H1 (cell line): ENCODE measurements around the gene KCND3. TPM values are rescaled to one million over a fixed set of nuclear protein-coding genes. Genes with fewer than 3 reads are reported as not detected.

Experiments used
- CTCF ChIA-PET: fragments of 300-600 bp; sonication (Branson Sonifier 250); formaldehyde crosslinking; loops from one replicate; lab custom pipeline; 2021; ENCODE audit not compliant: partially characterized antibody; lab: Charles Lee
- POLR2A ChIA-PET: fragments of 300-600 bp; sonication (Branson Sonifier 250); formaldehyde crosslinking; loops from one replicate; lab custom pipeline; 2021; ENCODE audit warnings: inconsistent platforms; ENCODE audit not compliant: partially characterized antibody; lab: Charles Lee
- DNase-seq, 2 experiments: peaks; one replicate each; pipeline versions ENCODE4 v3.0.0 to v3.0.0-alpha.2; 2010 to 2022; ENCODE audit warnings: low spot score in 2 of 2, low read depth in 1 of 2, mixed read lengths in 1 of 2
- FAIRE-seq: peaks from 2 replicates; lab custom pipeline; 2011; peaks lifted over from hg19 to GRCh38; lab: Jason Lieb, UNC
- H2AFZ ChIP-seq: 2 replicates; pipeline ENCODE4 v1.8.1; 2012; ENCODE audit warnings: low read length, inconsistent platforms
- H2AK5ac ChIP-seq: 2 replicates; pipeline ENCODE4 v1.6.1; 2013; ENCODE audit warnings: low read depth, low read length
- H2BK120ac ChIP-seq: replicated peaks from 2 replicates; pipeline ENCODE3; 2013; ENCODE audit warnings: low read depth, low read length, inconsistent platforms
- H2BK12ac ChIP-seq: 2 replicates; pipeline ENCODE4 v1.6.1; 2013; ENCODE audit warnings: low read depth, low read length
- H2BK15ac ChIP-seq: 2 replicates; pipeline ENCODE4 v1.6.1; 2013; ENCODE audit warnings: low read length
- H2BK20ac ChIP-seq: 2 replicates; pipeline ENCODE4 v1.6.1; 2013; ENCODE audit warnings: low read length
- H2BK5ac ChIP-seq: 2 replicates; pipeline ENCODE4 v1.6.1; 2013; ENCODE audit warnings: low read depth, low read length
- H3K14ac ChIP-seq: 2 replicates; pipeline ENCODE4 v1.6.1; 2013; ENCODE audit warnings: inconsistent platforms; ENCODE audit not compliant: insufficient read length
- H3K18ac ChIP-seq: 2 replicates; pipeline ENCODE4 v1.6.1; 2013; ENCODE audit warnings: low read length; ENCODE audit errors: extremely low read depth
- H3K23ac ChIP-seq: 2 replicates; pipeline ENCODE4 v1.6.1; 2013; ENCODE audit warnings: inconsistent platforms; ENCODE audit not compliant: insufficient read length
- H3K23me2 ChIP-seq: 2 replicates; pipeline ENCODE4 v1.6.1; 2013; ENCODE audit warnings: low read depth, low read length
- H3K27ac ChIP-seq: 2 replicates; pipeline ENCODE4 v1.6.1; 2011; ENCODE audit warnings: low read depth, low read length, inconsistent platforms
- H3K27me3 ChIP-seq, 4 experiments: replicated peaks in 1 of 4; 1 replicate in 1 of 4; 2 replicates in 3 of 4; pipeline versions ENCODE4 v1.6.1 to v1.8.1; 2011 to 2013; ENCODE audit warnings: low read length in 3 of 4, mild to moderate bottlenecking in 3 of 4, inconsistent platforms in 2 of 4, mixed read lengths in 2 of 4, moderate library complexity in 1 of 4; ENCODE audit not compliant: control insufficient read depth in 3 of 4, insufficient read depth in 3 of 4; ENCODE audit errors: extremely low read depth in 1 of 4
- H3K36me3 ChIP-seq, 4 experiments: 2 replicates each; pipeline versions ENCODE4 v1.6.1 to v1.8.1; 2011 to 2013; ENCODE audit warnings: mild to moderate bottlenecking in 4 of 4, low read length in 3 of 4, moderate library complexity in 2 of 4, control low read depth in 1 of 4, inconsistent platforms in 1 of 4; ENCODE audit not compliant: insufficient read depth in 4 of 4, control insufficient read depth in 2 of 4
- H3K4ac ChIP-seq: replicated peaks from 2 replicates; pipeline ENCODE3; 2013; ENCODE audit warnings: low read length, low read depth, mixed read lengths, inconsistent platforms; ENCODE audit not compliant: insufficient read length
- H3K4me1 ChIP-seq, 4 experiments: replicated peaks in 1 of 4; 1 replicate in 1 of 4; 2 replicates in 3 of 4; pipeline versions ENCODE4 v1.6.1 to v1.8.1; 2011 to 2013; ENCODE audit warnings: low read length in 3 of 4, inconsistent platforms in 2 of 4, mixed read lengths in 1 of 4; ENCODE audit not compliant: insufficient read depth in 4 of 4, control insufficient read depth in 3 of 4
- H3K4me2 ChIP-seq, 2 experiments: 2 replicates each; pipeline versions ENCODE4 v1.6.1 to v1.8.1; 2011 to 2013; ENCODE audit warnings: low read depth in 2 of 2, low read length in 2 of 2, control low read depth in 1 of 2, inconsistent platforms in 1 of 2, mild to moderate bottlenecking in 1 of 2; ENCODE audit not compliant: insufficient read depth in 1 of 2
- H3K4me3 ChIP-seq, 4 experiments: fragments of 200-600, 300-600 bp in 1 of 4; sonication (generic), shearing (Covaris generic), sonication (Bioruptor Twin) in 1 of 4; 2 replicates each; pipeline versions ENCODE4 v1.5.1 to v1.8.1; 2011 to 2016; ENCODE audit warnings: low read length in 4 of 4, low read depth in 3 of 4, control low read depth in 2 of 4, inconsistent platforms in 2 of 4, mild to moderate bottlenecking in 2 of 4, mixed read lengths in 1 of 4, moderate library complexity in 1 of 4; ENCODE audit not compliant: insufficient read depth in 2 of 4; ENCODE audit errors: extremely low read depth in 1 of 4
- H3K56ac ChIP-seq: replicated peaks from 2 replicates; pipeline ENCODE3; 2013; ENCODE audit warnings: low read depth, mild to moderate bottlenecking, mixed read lengths, low read length, inconsistent platforms; ENCODE audit not compliant: insufficient read length
- H3K79me1 ChIP-seq: 2 replicates; pipeline ENCODE4 v1.6.1; 2013; ENCODE audit warnings: low read depth, low read length, control low read depth
- H3K79me2 ChIP-seq, 2 experiments: 2 replicates each; pipeline versions ENCODE4 v1.6.1 to v1.8.1; 2012 to 2013; ENCODE audit warnings: low read length in 2 of 2, mild to moderate bottlenecking in 2 of 2, inconsistent platforms in 1 of 2; ENCODE audit not compliant: insufficient read depth in 2 of 2, control insufficient read depth in 1 of 2
- H3K9ac ChIP-seq, 4 experiments: replicated peaks in 1 of 4; 1 replicate in 1 of 4; 2 replicates in 3 of 4; pipeline versions ENCODE4 v1.6.1 to v1.8.1; 2011 to 2013; ENCODE audit warnings: low read depth in 3 of 4, low read length in 3 of 4, control low read depth in 2 of 4, mild to moderate bottlenecking in 2 of 4, moderate library complexity in 2 of 4, inconsistent platforms in 1 of 4; ENCODE audit errors: extremely low read depth in 1 of 4
- H3K9me3 ChIP-seq, 2 experiments: 2 replicates each; pipeline versions ENCODE4 v1.6.1 to v1.8.1; 2012 to 2013; ENCODE audit warnings: mild to moderate bottlenecking in 2 of 2, moderate library complexity in 2 of 2, control low read depth in 1 of 2, inconsistent platforms in 1 of 2, low read depth in 1 of 2, low read length in 1 of 2, mixed read lengths in 1 of 2; ENCODE audit not compliant: insufficient read depth in 2 of 2
- H4K20me1 ChIP-seq, 2 experiments: replicated peaks in 1 of 2; 2 replicates each; pipeline versions ENCODE3 to v1.8.1; 2011 to 2013; ENCODE audit warnings: inconsistent platforms in 2 of 2, low read length in 2 of 2, mild to moderate bottlenecking in 1 of 2; ENCODE audit not compliant: insufficient read depth in 2 of 2, control insufficient read depth in 1 of 2
- H4K5ac ChIP-seq: 2 replicates; pipeline ENCODE4 v1.6.1; 2013; ENCODE audit warnings: low read length, low read depth, mixed read lengths, inconsistent platforms; ENCODE audit not compliant: insufficient read length
- H4K8ac ChIP-seq: 2 replicates; pipeline ENCODE4 v1.8.0; 2013; ENCODE audit warnings: mild to moderate bottlenecking, moderate library complexity, low read length, inconsistent platforms; ENCODE audit not compliant: insufficient read depth; ENCODE audit errors: extremely low read depth
- H4K91ac ChIP-seq: replicated peaks from 2 replicates; pipeline ENCODE3; 2013; ENCODE audit warnings: low read length, mixed read lengths, inconsistent platforms; ENCODE audit not compliant: insufficient read length
- BACH1 ChIP-seq: IDR thresholded peaks from 2 replicates; pipeline ENCODE4 v1.6.1; 2012; ENCODE audit warnings: low read length, improper control_type of control experiment
- CBX5 ChIP-seq: fragments of 300-800, 300-1000 bp; sonication (generic); IDR thresholded peaks from 2 replicates; pipeline ENCODE4 v1.7.1; 2016; ENCODE audit warnings: antibody characterized with exemption, low read length, low read depth
- CHD2 ChIP-seq: IDR thresholded peaks from 2 replicates; pipeline ENCODE4 v1.6.1; 2012; ENCODE audit warnings: low read length, improper control_type of control experiment
- CTBP2 ChIP-seq: IDR thresholded peaks from 2 replicates; pipeline ENCODE4 v1.7.0; 2011; ENCODE audit warnings: borderline replicate concordance, mild to moderate bottlenecking, moderate library complexity, mixed read lengths, low read length; ENCODE audit not compliant: insufficient read depth, insufficient read length
- FOSL1 ChIP-seq: IDR thresholded peaks from 2 replicates; pipeline ENCODE4 v1.6.1; 2011; ENCODE audit warnings: mild to moderate bottlenecking, low read depth, low read length, moderate library complexity; ENCODE audit not compliant: insufficient read depth
- GTF2F1 ChIP-seq: IDR thresholded peaks from 2 replicates; pipeline ENCODE4 v1.6.1; 2012; ENCODE audit warnings: low read depth, low read length, improper control_type of control experiment, borderline replicate concordance
- HDAC6 ChIP-seq: IDR thresholded peaks from one replicate; pipeline ENCODE4 v1.7.1; 2012; ENCODE audit warnings: low read depth, mild to moderate bottlenecking, inconsistent platforms, low read length, moderate library complexity
- JUN ChIP-seq: IDR thresholded peaks from 2 replicates; pipeline ENCODE4 v1.6.1; 2011; ENCODE audit warnings: low read depth, mild to moderate bottlenecking, improper control_type of control experiment, low read length
- MAFK ChIP-seq: IDR thresholded peaks from 2 replicates; pipeline ENCODE4 v1.6.1; 2012; ENCODE audit warnings: low read depth, mild to moderate bottlenecking, improper control_type of control experiment, low read length
- RBBP5 ChIP-seq: IDR thresholded peaks from 2 replicates; pipeline ENCODE4 v1.7.1; 2012; ENCODE audit warnings: low read depth, mild to moderate bottlenecking, inconsistent platforms, low read length, moderate library complexity, borderline replicate concordance
- SIN3A ChIP-seq, 2 experiments: IDR thresholded peaks in 1 of 2; conservative IDR thresholded peaks in 1 of 2; 2 replicates each; pipeline ENCODE4 v1.6.1; 2011 to 2012; ENCODE audit warnings: low read length in 2 of 2, improper control_type of control experiment in 1 of 2, low read depth in 1 of 2, mild to moderate bottlenecking in 1 of 2
- SIRT6 ChIP-seq: IDR thresholded peaks from one replicate; pipeline ENCODE4 v1.7.1; 2012; ENCODE audit warnings: low read length, inconsistent platforms
- TEAD4 ChIP-seq: IDR thresholded peaks from 2 replicates; pipeline ENCODE4 v1.6.1; 2012; ENCODE audit warnings: low read depth, low read length, inconsistent platforms, mixed read lengths
- YY1 ChIP-seq: IDR thresholded peaks from 2 replicates; pipeline ENCODE4 v1.6.1; 2011; ENCODE audit warnings: low read depth, mild to moderate bottlenecking, low read length
- WGBS, 2 experiments: shearing (Covaris generic) in 1 of 2; methylation state at CpG; one replicate each; pipeline versions ENCODE4 v1.1.6 to v1.1.7; 2013 to 2015; ENCODE audit warnings: low lambda C conversion rate in 2 of 2, mixed read lengths in 2 of 2, inconsistent platforms in 1 of 2, low coverage in 1 of 2, missing lambda C conversion rate in 1 of 2; ENCODE audit not compliant: insufficient replicate concordance in 2 of 2, insufficient coverage in 1 of 2, insufficient read length in 1 of 2; ENCODE audit errors: extremely low coverage in 1 of 2, missing lambda C conversion rate in 1 of 2; 5-methylcytosine and 5-hydroxymethylcytosine counted together
- polyA plus RNA-seq, 7 experiments: library from polyadenylated mRNA; depleted of rRNA in 3 of 7; stranded (reverse) in 5 of 7; unstranded in 2 of 7; fragments of >200 nt in 5 of 7; fragments of 200-250 nt in 2 of 7; gene quantifications; 1 replicate in 5 of 7; 2 replicates in 1 of 7; 4 replicates in 1 of 7; pipeline versions ENCODE4 v1.2.1 to v1.2.3, GENCODE V29; 2011 to 2013; ENCODE audit warnings: missing spikeins in 2 of 7, mixed read lengths in 2 of 7
- total RNA-seq: library from RNA; stranded (reverse); fragmentation: NEBNext Ultra II Directional; extraction: Animal tissue kit (Norgen Biotek cat#: 25700); gene quantifications from 2 replicates; pipeline ENCODE4 v1.2.1, GENCODE V29; 2021

KCND3 gene
- total and polyA plus RNA-seq, 2 of the 8 experiments (the other 6 are each of a cell fraction or from before 2014, with no cell fraction given) = 0.14 to 0.48 TPM

GRCh38 chr1:111789142-111789541 is 200.3 kb downstream of the KCND3 start:
- H3K4me1 ChIP-seq = peaks cover 0 to 4% (median 0%) of the 10 kb centered on the region in 4 experiments; a peak in 1 of 7 replicates
- 85% methylated on average over 5 of the region's 5 CpGs; no CpG with 5 or more reads in 1 of the 2 experiments for WGBS, 2 experiments
- no peaks in the 10 kb centered on the region for H4K20me1 ChIP-seq
- no peak overlapping the region for H2BK5ac ChIP-seq
- no peaks in the 10 kb centered on the region for H3K79me2 ChIP-seq
- ChIA-PET CTCF (interaction anchor here (0.8 to 3.1 kb wide), 8 partner anchors 20 to 582 kb away, joined by 3 to 12 read pairs (median 3); no protein-coding TSS in a partner anchor), POLR2A (no interaction called here)
- H2BK20ac ChIP-seq = no peak overlapping the region
- H4K5ac ChIP-seq = no peak overlapping the region
- H3K23me2 ChIP-seq = no peaks in the 10 kb centered on the region
- H2BK120ac ChIP-seq = no peak overlapping the region
- H2BK15ac ChIP-seq = no peak overlapping the region
- no peaks in the 10 kb centered on the region for H3K79me1 ChIP-seq
- H3K4ac ChIP-seq = no peak overlapping the region
- no peak overlapping the region for H3K27ac ChIP-seq
- H3K56ac ChIP-seq = no peak overlapping the region
- no peak overlapping the region for H2BK12ac ChIP-seq
- FAIRE-seq (no peak), DNase-seq (no peak)
- no peak overlapping the region for H3K4me3 ChIP-seq
- H3K9ac ChIP-seq = no peak overlapping the region
- H2AFZ ChIP-seq = no peak overlapping the region
- no peaks in the 10 kb centered on the region for H3K9me3 ChIP-seq
- no peak overlapping the region for H3K23ac ChIP-seq
- H3K27me3 ChIP-seq = no peaks in the 10 kb centered on the region
- no peak overlapping the region for H3K18ac ChIP-seq
- H3K4me2 ChIP-seq = no peak overlapping the region
- TF ChIP-seq BACH1 (no peak), GTF2F1 (no peak), JUN (no peak), HDAC6 (no peak), CBX5 (no peak), SIRT6 (no peak), FOSL1 (no peak), TEAD4 (no peak), MAFK (no peak), CHD2 (no peak), RBBP5 (no peak), SIN3A (conservative IDR thresholded peaks at IDR 0.05 in 1 of 2, IDR thresholded peaks at IDR 0.05 in 1 of 2; ENCODE audit: low read depth in 1 of 2, low read length in 2 of 2) (no peak), YY1 (no peak), CTBP2 (no peak)
- no peak overlapping the region for H4K8ac ChIP-seq
- no peak overlapping the region for H4K91ac ChIP-seq
- H3K14ac ChIP-seq = no peak overlapping the region
- no peak overlapping the region for H2AK5ac ChIP-seq
- H3K36me3 ChIP-seq = no peaks in the 10 kb centered on the region
